Measurements from ENCODE around the gene SNX11.
"Not testable (repeated sequence)": the region's sequence is repeated elsewhere in the genome, so short reads cannot be mapped to it uniquely, and the experiment has no call there.

Gene SNX11

GRCh38 chr17:48066656-48067055 is 40.9 kb upstream of the SNX11 start:
- Histone ChIP-seq H3K4me2 (ENCODE audit: insufficient read depth, low read length) (no peak overlapping the region), H2AFZ (ENCODE audit: low read depth, low read length) (no peak overlapping the region), H3K4me1 (ENCODE audit: insufficient read depth, low read length) (no peaks in the 10 kb centered on the region), H4K20me1 (ENCODE audit: insufficient read depth, low read length) (peaks cover 37% of the 10 kb centered on the region), H3K36me3 (ENCODE audit: insufficient read depth, low read length) (peaks cover 88% of the 10 kb centered on the region), H3K9ac (ENCODE audit: low read depth, low read length) (no peak overlapping the region), H3K79me2 (ENCODE audit: insufficient read depth, low read length) (peaks cover 2% of the 10 kb centered on the region; the same call in 1 of the 2 replicates), H3K9me3 (ENCODE audit: insufficient read depth, low read length, severe bottlenecking) (no peaks in the 10 kb centered on the region), H3K27me3 (ENCODE audit: insufficient read depth, low read length, poor library complexity) (no peaks in the 10 kb centered on the region), H3K4me3 (ENCODE audit: low read depth in 1 of 2, low read length in 2 of 2) (no peak overlapping the region), H3K27ac (ENCODE audit: low read length) (no peak overlapping the region)
- TF ChIP-seq EZH2 (IDR thresholded peaks at IDR 0.05; ENCODE audit: borderline replicate concordance, low read depth, low read length, severe bottlenecking) (no peak), CTCF (IDR thresholded peaks at IDR 0.05; ENCODE audit: borderline replicate concordance, extremely low read depth, low read length, poor library complexity, severe bottlenecking) (no peak)
- ATAC-seq (ENCODE audit: insufficient read depth, low read depth) (no peak), DNase-seq (no peak)

- Histone ChIP-seq H3K27me3 (ENCODE audit: insufficient read depth, low read length, poor library complexity) (no peaks in the 10 kb centered on the region), H3K9ac (ENCODE audit: low read depth, low read length) (no peak overlapping the region), H3K36me3 (ENCODE audit: insufficient read depth, low read length) (peaks cover 88% of the 10 kb centered on the region), H3K4me3 (ENCODE audit: low read depth in 1 of 2, low read length in 2 of 2) (no peak overlapping the region), H3K79me2 (ENCODE audit: insufficient read depth, low read length) (peaks cover 2% of the 10 kb centered on the region; the same call in 1 of the 2 replicates), H3K4me1 (ENCODE audit: insufficient read depth, low read length) (no peaks in the 10 kb centered on the region), H2AFZ (ENCODE audit: low read depth, low read length) (no peak overlapping the region), H3K27ac (ENCODE audit: low read length) (no peak overlapping the region), H3K9me3 (ENCODE audit: insufficient read depth, low read length, severe bottlenecking) (no peaks in the 10 kb centered on the region), H4K20me1 (ENCODE audit: insufficient read depth, low read length) (peaks cover 33% of the 10 kb centered on the region), H3K4me2 (ENCODE audit: insufficient read depth, low read length) (no peak overlapping the region)
- DNase-seq, result no peak
- no peak for TF ChIP-seq CTCF (IDR thresholded peaks at IDR 0.05; ENCODE audit: borderline replicate concordance, extremely low read depth, low read length, poor library complexity, severe bottlenecking)
- TF ChIP-seq EZH2 (IDR thresholded peaks at IDR 0.05; ENCODE audit: borderline replicate concordance, low read depth, low read length, severe bottlenecking), result no peak
- ATAC-seq (ENCODE audit: insufficient read depth, low read depth), result no peak
Measured at GRCh38 chr17:48067245-48067644, 40.3 kb upstream of the SNX11 start.

GRCh38 chr17:48067808-48068207 is 39.8 kb upstream of the SNX11 start:
- not testable (repeated sequence) for H2AFZ ChIP-seq (ENCODE audit: low read depth, low read length); ATAC-seq (ENCODE audit: insufficient read depth, low read depth)

GRCh38 chr17:48068491-48068961 is 39.0 kb upstream of the SNX11 start:
- Histone ChIP-seq H3K27ac (ENCODE audit: low read length) (no peak overlapping the region), H4K20me1 (ENCODE audit: insufficient read depth, low read length) (peaks cover 28% of the 10 kb centered on the region), H3K4me3 (ENCODE audit: low read depth in 1 of 2, low read length in 2 of 2) (no peak overlapping the region), H2AFZ (ENCODE audit: low read depth, low read length) (no peak overlapping the region), H3K9ac (ENCODE audit: low read depth, low read length) (no peak overlapping the region), H3K27me3 (ENCODE audit: insufficient read depth, low read length, poor library complexity) (no peaks in the 10 kb centered on the region), H3K4me1 (ENCODE audit: insufficient read depth, low read length) (no peaks in the 10 kb centered on the region), H3K36me3 (ENCODE audit: insufficient read depth, low read length) (peaks cover 88% of the 10 kb centered on the region), H3K9me3 (ENCODE audit: insufficient read depth, low read length, severe bottlenecking) (no peaks in the 10 kb centered on the region), H3K79me2 (ENCODE audit: insufficient read depth, low read length) (peaks cover 7% of the 10 kb centered on the region), H3K4me2 (ENCODE audit: insufficient read depth, low read length) (no peak overlapping the region)
- DNase-seq (no peak), ATAC-seq (ENCODE audit: insufficient read depth, low read depth) (peak; percentile 75)
- peak; percentile 47 for TF ChIP-seq CTCF (IDR thresholded peaks at IDR 0.05; ENCODE audit: borderline replicate concordance, extremely low read depth, low read length, poor library complexity, severe bottlenecking)
- TF ChIP-seq EZH2 (IDR thresholded peaks at IDR 0.05; ENCODE audit: borderline replicate concordance, low read depth, low read length, severe bottlenecking), result no peak

More at GRCh38 chr17:48067808-48068207, 39.8 kb upstream of the SNX11 start:
- DNase-seq; H3K79me2 ChIP-seq (ENCODE audit: insufficient read depth, low read length); H3K27me3 ChIP-seq (ENCODE audit: insufficient read depth, low read length, poor library complexity); H3K9ac ChIP-seq (ENCODE audit: low read depth, low read length); H3K4me2 ChIP-seq (ENCODE audit: insufficient read depth, low read length); H3K9me3 ChIP-seq (ENCODE audit: insufficient read depth, low read length, severe bottlenecking); H3K4me1 ChIP-seq (ENCODE audit: insufficient read depth, low read length); H3K4me3 ChIP-seq (ENCODE audit: low read depth in 1 of 2, low read length in 2 of 2); H3K27ac ChIP-seq (ENCODE audit: low read length): not testable (repeated sequence)
- H3K36me3 ChIP-seq (ENCODE audit: insufficient read depth, low read length), result peaks cover 87% of the 10 kb centered on the region
- H4K20me1 ChIP-seq (ENCODE audit: insufficient read depth, low read length), result peaks cover 28% of the 10 kb centered on the region
